WTC11 (cell line): ENCODE results near the gene INPP5A. TPM values are rescaled to one million over a fixed set of nuclear protein-coding genes. Genes with fewer than 3 reads are reported as not detected.

Experiments
- ATAC-seq: fragments of 200-7000 bp; cut with Tn5 transposase; 2 replicates; pipeline ENCODE4 v1.10.0; 2021; ENCODE audit warnings: mild to moderate bottlenecking, moderate library complexity
- CTCF ChIA-PET: fragments of 300-600 bp; sonication (Branson Sonifier 250); formaldehyde crosslinking; loops from one replicate; lab custom pipeline; 2021; ENCODE audit warnings: antibody characterized with exemption; lab: Charles Lee
- POLR2A ChIA-PET: fragments of 350-600 bp; sonication (Branson Sonifier 250); formaldehyde crosslinking; loops from one replicate; lab custom pipeline; 2021; ENCODE audit warnings: antibody characterized with exemption; lab: Charles Lee
- DNase-seq: peaks from one replicate; pipeline ENCODE4 v3.0.0; 2021; ENCODE audit warnings: low spot score
- H3K27ac Mint-ChIP-seq: 2 replicates; pipeline ENCODE4 v1.8.0; 2021; ENCODE audit warnings: mixed read lengths
- H3K27me3 Mint-ChIP-seq: 2 replicates; pipeline ENCODE4 v1.8.0; 2021; ENCODE audit warnings: low read depth, mild to moderate bottlenecking, moderate library complexity, mixed read lengths
- H3K36me3 Mint-ChIP-seq: 2 replicates; pipeline ENCODE4 v1.8.0; 2021; ENCODE audit warnings: mixed read lengths
- H3K4me1 Mint-ChIP-seq: 2 replicates; pipeline ENCODE4 v1.8.0; 2022; ENCODE audit warnings: mixed read lengths
- H3K4me3 Mint-ChIP-seq: 2 replicates; pipeline ENCODE4 v1.8.0; 2021; ENCODE audit warnings: mild to moderate bottlenecking, moderate library complexity, mixed read lengths
- H3K9me3 Mint-ChIP-seq: 2 replicates; pipeline ENCODE4 v1.8.0; 2021; ENCODE audit warnings: mixed read lengths
- E2F1 ChIP-seq: sonication (generic); formaldehyde crosslinking; IDR thresholded peaks from 2 replicates; pipeline ENCODE4 v1.8.0; 2022; ENCODE audit warnings: mild to moderate bottlenecking, missing genetic modification reagents
- ERG ChIP-seq: fragments of 250-450 bp; sonication (Bioruptor Pico); IDR thresholded peaks from 2 replicates; pipeline ENCODE4 v1.8.0; 2021; ENCODE audit warnings: mild to moderate bottlenecking
- FOXK1 ChIP-seq: sonication (generic); formaldehyde crosslinking; IDR thresholded peaks from 2 replicates; pipeline ENCODE4 v1.8.0; 2022; ENCODE audit warnings: mild to moderate bottlenecking, moderate library complexity, missing genetic modification reagents
- FOXP1 ChIP-seq: sonication (generic); formaldehyde crosslinking; IDR thresholded peaks from 2 replicates; pipeline ENCODE4 v1.8.0; 2022; ENCODE audit warnings: missing genetic modification reagents, mild to moderate bottlenecking, moderate library complexity, borderline replicate concordance
- IRF2 ChIP-seq: sonication (generic); formaldehyde crosslinking; IDR thresholded peaks from 2 replicates; pipeline ENCODE4 v1.8.0; 2022; ENCODE audit warnings: low read depth, missing genetic modification reagents, borderline replicate concordance
- KAT7 ChIP-seq: sonication (generic); formaldehyde crosslinking; IDR thresholded peaks from 2 replicates; pipeline ENCODE4 v1.8.1; 2023; ENCODE audit warnings: missing genetic modification reagents, mild to moderate bottlenecking, borderline replicate concordance
- OVOL2 ChIP-seq: fragments of 250-450 bp; sonication (Bioruptor Pico); IDR thresholded peaks from 2 replicates; pipeline ENCODE4 v1.9.0; 2021; ENCODE audit warnings: mild to moderate bottlenecking, borderline replicate concordance
- SMAD3 ChIP-seq: sonication (generic); formaldehyde crosslinking; IDR thresholded peaks from 2 replicates; pipeline ENCODE4 v1.8.0; 2022; ENCODE audit warnings: missing genetic modification reagents, mild to moderate bottlenecking, borderline replicate concordance
- USF1 ChIP-seq: sonication (generic); formaldehyde crosslinking; IDR thresholded peaks from 2 replicates; pipeline ENCODE4 v1.8.0; 2022; ENCODE audit warnings: mild to moderate bottlenecking, missing genetic modification reagents
- ZBTB21 ChIP-seq: sonication (generic); formaldehyde crosslinking; IDR thresholded peaks from 2 replicates; pipeline ENCODE4 v1.8.1; 2023; ENCODE audit warnings: mild to moderate bottlenecking, missing genetic modification reagents, borderline replicate concordance
- ZBTB43 ChIP-seq: sonication (generic); formaldehyde crosslinking; IDR thresholded peaks from 2 replicates; pipeline ENCODE4 v1.8.1; 2023; ENCODE audit warnings: mild to moderate bottlenecking, missing genetic modification reagents
- ZNF121 ChIP-seq: sonication (generic); formaldehyde crosslinking; IDR thresholded peaks from 2 replicates; pipeline ENCODE4 v1.8.0; 2023; ENCODE audit warnings: missing genetic modification reagents
- ZNF423 ChIP-seq: fragments of 250-450 bp; sonication (Bioruptor Pico); IDR thresholded peaks from 2 replicates; pipeline ENCODE4 v2.1.2; 2022; ENCODE audit warnings: mild to moderate bottlenecking, moderate library complexity
- ZNF671 ChIP-seq: fragments of 250-450 bp; sonication (Bioruptor Pico); IDR thresholded peaks from 2 replicates; pipeline ENCODE4 v1.8.0; 2021; ENCODE audit warnings: mild to moderate bottlenecking
- total RNA-seq: library from RNA; stranded (reverse); gene quantifications from 3 replicates; pipeline ENCODE4 v1.2.3, GENCODE V29; 2021

INPP5A gene
- total RNA-seq, 1 experiment from 2014 or later, result 22.1 TPM

- no peak for TF ChIP-seq ERG (CRISPR knock-in tag)
- CTCF ChIA-PET, result no interaction called here
- POLR2A ChIA-PET, result no interaction called here
- no peak overlapping the region for H3K4me3 Mint-ChIP-seq
- no peaks in the 10 kb centered on the region for H3K27me3 Mint-ChIP-seq
- ATAC-seq (no peak), DNase-seq (no peak)
- H3K36me3 Mint-ChIP-seq, result no peaks in the 10 kb centered on the region
- peaks cover 10% of the 10 kb centered on the region for H3K9me3 Mint-ChIP-seq
- no peak overlapping the region for H3K27ac Mint-ChIP-seq
- H3K4me1 Mint-ChIP-seq, result peaks cover 17% of the 10 kb centered on the region
Observed at GRCh38 chr10:132713421-132714095, 176.0 kb downstream of the INPP5A start.

- ATAC-seq (peak; percentile 79), DNase-seq (peak; percentile 61)
- Mint-ChIP-seq H3K36me3 (no peaks in the 10 kb centered on the region), H3K27me3 (no peaks in the 10 kb centered on the region), H3K27ac (no peak overlapping the region; the same call in 1 of the 2 replicates), H3K4me3 (peak overlapping the region; percentile 35), H3K9me3 (peaks cover 10% of the 10 kb centered on the region), H3K4me1 (peaks cover 15% of the 10 kb centered on the region)
- POLR2A ChIA-PET, result no interaction called here
- CTCF ChIA-PET, result interaction anchor here (1.3 kb wide), 1 partner anchor 60 kb away, joined by 3 read pairs; no protein-coding TSS in a partner anchor
- TF ChIP-seq USF1 (CRISPR knock-in tag), result no peak
- TF ChIP-seq E2F1 (CRISPR knock-in tag), result no peak
- 0 out of 2 replicates have a peak, but pooled peaks have one; percentile 28 for TF ChIP-seq KAT7 (CRISPR knock-in tag)
- TF ChIP-seq OVOL2 (CRISPR knock-in tag), result no peak
- 0 out of 2 replicates have a peak, but pooled peaks have one; percentile 21 for TF ChIP-seq FOXK1
- 0 out of 2 replicates have a peak, but pooled peaks have one; percentile 44 for TF ChIP-seq ZNF121 (CRISPR knock-in tag)
- no peak for TF ChIP-seq IRF2
- TF ChIP-seq ZNF423 (CRISPR knock-in tag), result peak; percentile 86
- TF ChIP-seq ZNF671 (CRISPR knock-in tag), result no peak
- TF ChIP-seq SMAD3 (CRISPR knock-in tag), result no peak
- TF ChIP-seq FOXP1 (CRISPR knock-in tag), result no peak
Observed at GRCh38 chr10:132714096-132714985, 176.8 kb downstream of the INPP5A start.

GRCh38 chr10:132714986-132715775, 177.6 kb downstream of the INPP5A start:
- ChIA-PET POLR2A (no interaction called here), CTCF (interaction anchor here (1.3 kb wide), 1 partner anchor 61 kb away, joined by 3 read pairs; no protein-coding TSS in a partner anchor)
- Mint-ChIP-seq H3K4me1 (peaks cover 15% of the 10 kb centered on the region), H3K36me3 (no peaks in the 10 kb centered on the region), H3K9me3 (peaks cover 10% of the 10 kb centered on the region), H3K27ac (no peak overlapping the region), H3K4me3 (no peak overlapping the region), H3K27me3 (no peaks in the 10 kb centered on the region)
- no peak for TF ChIP-seq ZBTB43 (CRISPR knock-in tag)
- TF ChIP-seq ZBTB21 (CRISPR knock-in tag), result no peak
- DNase-seq, result no peak
- no peak for ATAC-seq
